Caco-2 (cell line): ENCODE results near the gene C3orf18. TPM values are rescaled to one million over a fixed set of nuclear protein-coding genes. Genes with fewer than 3 reads are reported as not detected.
A peak's percentile ranks its signal among the peaks of the same experiment; 100 is the strongest.

Source experiments
- BruUV-seq: library from RNA; stranded (reverse); fragments of 400-500 nt; replicated peaks from 2 replicates; lab custom pipeline; 2021; lab: Mats Ljungman, UMichigan
- CTCF ChIA-PET: fragments of 300-600 bp; sonication (Branson Sonifier 250); formaldehyde crosslinking; loops from one replicate; lab custom pipeline; 2022; ENCODE audit warnings: antibody characterized with exemption; lab: Charles Lee
- POLR2A ChIA-PET: fragments of 300-600 bp; sonication (Branson Sonifier 250); formaldehyde crosslinking; loops from one replicate; lab custom pipeline; 2022; ENCODE audit warnings: antibody characterized with exemption; lab: Charles Lee
- DNase-seq, 2 experiments: peaks; one replicate each; pipeline versions ENCODE4 v3.0.0 to v3.0.0-alpha.2; 2020 to 2022
- H3K27me3 ChIP-seq: replicated peaks from 2 replicates; pipeline ENCODE4 v1.6.0; 2011; ENCODE audit warnings: low read length; ENCODE audit not compliant: control insufficient read depth, insufficient read depth
- H3K36me3 ChIP-seq: 2 replicates; pipeline ENCODE4 v1.5.1; 2011; ENCODE audit warnings: low read length; ENCODE audit not compliant: control insufficient read depth, insufficient read depth
- H3K4me1 ChIP-seq: fragments of 250-450 bp; sonication (Bioruptor Pico); 2 replicates; pipeline ENCODE4 v1.5.1; 2020; ENCODE audit warnings: mild to moderate bottlenecking
- H3K4me3 ChIP-seq: 2 replicates; pipeline ENCODE4 v1.5.1; 2011; ENCODE audit warnings: low read depth, mild to moderate bottlenecking, control low read depth, low read length
- H3K9me3 ChIP-seq: fragments of 250-450 bp; sonication (Bioruptor Pico); 2 replicates; pipeline ENCODE4 v1.5.1; 2020; ENCODE audit warnings: mild to moderate bottlenecking, moderate library complexity
- H3K27ac Mint-ChIP-seq: one replicate; pipeline ENCODE4 v1.8.0; 2022; ENCODE audit warnings: mixed read lengths; ENCODE audit not compliant: unreplicated experiment
- H3K27me3 Mint-ChIP-seq: one replicate; pipeline ENCODE4 v1.8.0; 2022; ENCODE audit warnings: mixed read lengths; ENCODE audit not compliant: insufficient read depth, unreplicated experiment
- H3K36me3 Mint-ChIP-seq: one replicate; pipeline ENCODE4 v1.8.0; 2022; ENCODE audit warnings: mild to moderate bottlenecking, mixed read lengths; ENCODE audit not compliant: insufficient read depth, unreplicated experiment
- H3K4me1 Mint-ChIP-seq: one replicate; pipeline ENCODE4 v1.8.0; 2022; ENCODE audit warnings: low read depth, mixed read lengths; ENCODE audit not compliant: unreplicated experiment
- H3K4me3 Mint-ChIP-seq: one replicate; pipeline ENCODE4 v1.8.0; 2022; ENCODE audit warnings: mild to moderate bottlenecking, moderate library complexity, mixed read lengths; ENCODE audit not compliant: unreplicated experiment
- H3K9me3 Mint-ChIP-seq: one replicate; pipeline ENCODE4 v1.8.0; 2022; ENCODE audit warnings: mixed read lengths; ENCODE audit not compliant: unreplicated experiment
- CTCF ChIP-seq, 2 experiments: fragments of 200-600 bp in 1 of 2; IDR thresholded peaks; 1 replicate in 1 of 2; 2 replicates in 1 of 2; pipeline versions ENCODE4 v1.5.1 to v1.8.0; 2011 to 2022; ENCODE audit warnings: antibody characterized with exemption in 1 of 2, control low read depth in 1 of 2, inconsistent platforms in 1 of 2, low read depth in 1 of 2, low read length in 1 of 2, mild to moderate bottlenecking in 1 of 2, moderate library complexity in 1 of 2; ENCODE audit not compliant: insufficient read depth in 1 of 2, severe bottlenecking in 1 of 2, unreplicated experiment in 1 of 2
- intact Hi-C: fragments of 100-400 bp; cut with micrococcal nuclease; formaldehyde crosslinking; loops from one replicate; pipeline ENCODE4 v1.10.0; 2022; ENCODE audit not compliant: unreplicated experiment
- total RNA-seq: library from RNA; stranded (reverse); gene quantifications from 2 replicates; pipeline ENCODE4 v1.2.3, GENCODE V29; 2022

Gene C3orf18
- total RNA-seq, 1 experiment from 2014 or later: 2.1 TPM

- POLR2A ChIA-PET: interaction anchor here (0.9 to 2.6 kb wide), 4 partner anchors 8 to 336 kb away, joined by 3 to 14 read pairs (median 8); partner anchors contain the start of genes CISH and HEMK1
- peaks cover 37% of the 10 kb centered on the region for H3K4me1 ChIP-seq
- no TSS peak for BruUV-seq
- Mint-ChIP-seq H3K27me3 (no peaks in the 10 kb centered on the region), H3K36me3 (peaks cover 4% of the 10 kb centered on the region), H3K4me3 (peak overlapping the region; percentile 70), H3K4me1 (peaks cover 20% of the 10 kb centered on the region), H3K9me3 (no peaks in the 10 kb centered on the region), H3K27ac (peak overlapping the region; percentile 98)
- DNase-seq: peak; percentile 87 to 93
- CTCF ChIA-PET: interaction anchor here (0.7 to 3.2 kb wide), 4 partner anchors 11 to 32 kb away, joined by 3 to 19 read pairs (median 6); partner anchors contain the start of genes CISH and HEMK1
- TF ChIP-seq CTCF (IDR thresholded peaks at IDR 0.05; ENCODE audit: insufficient read depth in 1 of 2, low read depth in 1 of 2, low read length in 1 of 2, severe bottlenecking in 1 of 2, unreplicated experiment in 1 of 2): no peak
- no peaks in the 10 kb centered on the region for H3K36me3 ChIP-seq
- intact Hi-C loops: loop anchor here (1.0 to 2.0 kb wide), 2 partner anchors 13 to 16 kb away; no protein-coding TSS in a partner anchor
- no peak overlapping the region for H3K4me3 ChIP-seq
- H3K9me3 ChIP-seq: no peaks in the 10 kb centered on the region
- H3K27me3 ChIP-seq: no peaks in the 10 kb centered on the region
Observed at GRCh38 chr3:50600841-50601591, 33.5 kb upstream of the C3orf18 start.

GRCh38 chr3:50600141-50600753 is 32.7 kb upstream of the C3orf18 start:
- peak overlapping the region; percentile 98 for H3K27ac Mint-ChIP-seq
- no peak overlapping the region for H3K4me3 Mint-ChIP-seq
- BruUV-seq: no TSS peak
- DNase-seq: no peak
- no peaks in the 10 kb centered on the region for H3K27me3 ChIP-seq
- H3K4me3 ChIP-seq: no peak overlapping the region
- intact Hi-C loops: loop anchor here (2.0 kb wide), 1 partner anchor 15 kb away; no protein-coding TSS in a partner anchor
- no peaks in the 10 kb centered on the region for H3K9me3 ChIP-seq
- POLR2A ChIA-PET: no interaction called here
- H3K36me3 Mint-ChIP-seq: peaks cover 4% of the 10 kb centered on the region
- H3K9me3 Mint-ChIP-seq: no peaks in the 10 kb centered on the region
- H3K4me1 ChIP-seq: peaks cover 37% of the 10 kb centered on the region
- H3K4me1 Mint-ChIP-seq: peaks cover 20% of the 10 kb centered on the region
- no peaks in the 10 kb centered on the region for H3K36me3 ChIP-seq
- TF ChIP-seq CTCF (IDR thresholded peaks at IDR 0.05; ENCODE audit: insufficient read depth in 1 of 2, low read depth in 1 of 2, low read length in 1 of 2, severe bottlenecking in 1 of 2, unreplicated experiment in 1 of 2): no peak
- no peaks in the 10 kb centered on the region for H3K27me3 Mint-ChIP-seq
- CTCF ChIA-PET: interaction anchor here (3.2 kb wide), 1 partner anchor 12 kb away, joined by 19 read pairs; the partner anchor contains the start of gene CISH

GRCh38 chr3:50599716-50600118 is 32.2 kb upstream of the C3orf18 start:
- intact Hi-C loops: loop anchor here (2.0 kb wide), 1 partner anchor 15 kb away; no protein-coding TSS in a partner anchor

More at GRCh38 chr3:50599716-50600118, 32.2 kb upstream of the C3orf18 start:
- POLR2A ChIA-PET: no interaction called here
- Mint-ChIP-seq H3K27me3 (no peaks in the 10 kb centered on the region), H3K36me3 (peaks cover 4% of the 10 kb centered on the region), H3K4me1 (peaks cover 20% of the 10 kb centered on the region), H3K27ac (peak overlapping the region; percentile 98), H3K9me3 (no peaks in the 10 kb centered on the region), H3K4me3 (no peak overlapping the region)
- TF ChIP-seq CTCF (IDR thresholded peaks at IDR 0.05; ENCODE audit: insufficient read depth in 1 of 2, low read depth in 1 of 2, low read length in 1 of 2, severe bottlenecking in 1 of 2, unreplicated experiment in 1 of 2): no peak
- Histone ChIP-seq H3K36me3 (no peaks in the 10 kb centered on the region), H3K4me3 (no peak overlapping the region), H3K4me1 (peaks cover 37% of the 10 kb centered on the region), H3K9me3 (no peaks in the 10 kb centered on the region), H3K27me3 (no peaks in the 10 kb centered on the region)
- BruUV-seq: no TSS peak
- CTCF ChIA-PET: no interaction called here
- no peak for DNase-seq
